ENCODE results near the gene SLC25A5. TPM values are rescaled to one million over a fixed set of nuclear protein-coding genes. Genes with fewer than 3 reads are reported as not detected.
"Not testable (repeated sequence)": the region's sequence is repeated elsewhere in the genome, so short reads cannot be mapped to it uniquely, and the experiment has no call there.

The SLC25A5 gene
- total RNA-seq, 4 donors from 2014 or later: 427 to 606 (median 480) TPM

DNA sequence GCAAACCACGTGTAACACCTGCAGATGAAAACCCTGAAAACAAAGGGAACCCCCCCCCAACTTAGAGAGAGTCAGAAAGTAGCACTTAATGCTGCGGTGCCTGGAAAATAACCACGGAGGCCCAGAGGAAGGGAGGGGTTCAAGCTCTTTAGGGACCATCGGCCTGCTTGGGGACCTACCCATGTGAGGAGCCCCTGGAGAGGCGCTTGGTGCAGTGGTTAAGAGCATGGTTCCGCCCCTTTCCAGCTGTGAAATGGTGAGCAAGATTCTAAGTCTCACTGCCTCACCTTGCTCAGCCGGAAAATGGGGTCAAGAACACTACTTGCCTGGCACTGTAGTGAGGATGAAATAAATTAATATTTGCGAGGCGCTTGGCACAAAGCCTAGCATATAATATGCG, 13.8 kb downstream of the SLC25A5 start:
- no peak for DNase-seq
- 17 to 67% methylated on average over 3 to 9 of the region's 10 CpGs for WGBS, 2 donors
- Histone ChIP-seq H3K4me1 (peaks cover 0 to 56% (median 9%) of the 10 kb centered on the region in 3 donors), H3K4me3 (peak overlapping the region in 3 of 4 donors; percentile 34 to 59 (median 41)), H3K27me3 (no peaks in the 10 kb centered on the region), H3K9me3 (no peaks in the 10 kb centered on the region), H3K27ac (peak overlapping the region; percentile 67 to 83 (median 76)), H3K36me3 (no peaks in the 10 kb centered on the region)
- TF ChIP-seq, protein P1, sequence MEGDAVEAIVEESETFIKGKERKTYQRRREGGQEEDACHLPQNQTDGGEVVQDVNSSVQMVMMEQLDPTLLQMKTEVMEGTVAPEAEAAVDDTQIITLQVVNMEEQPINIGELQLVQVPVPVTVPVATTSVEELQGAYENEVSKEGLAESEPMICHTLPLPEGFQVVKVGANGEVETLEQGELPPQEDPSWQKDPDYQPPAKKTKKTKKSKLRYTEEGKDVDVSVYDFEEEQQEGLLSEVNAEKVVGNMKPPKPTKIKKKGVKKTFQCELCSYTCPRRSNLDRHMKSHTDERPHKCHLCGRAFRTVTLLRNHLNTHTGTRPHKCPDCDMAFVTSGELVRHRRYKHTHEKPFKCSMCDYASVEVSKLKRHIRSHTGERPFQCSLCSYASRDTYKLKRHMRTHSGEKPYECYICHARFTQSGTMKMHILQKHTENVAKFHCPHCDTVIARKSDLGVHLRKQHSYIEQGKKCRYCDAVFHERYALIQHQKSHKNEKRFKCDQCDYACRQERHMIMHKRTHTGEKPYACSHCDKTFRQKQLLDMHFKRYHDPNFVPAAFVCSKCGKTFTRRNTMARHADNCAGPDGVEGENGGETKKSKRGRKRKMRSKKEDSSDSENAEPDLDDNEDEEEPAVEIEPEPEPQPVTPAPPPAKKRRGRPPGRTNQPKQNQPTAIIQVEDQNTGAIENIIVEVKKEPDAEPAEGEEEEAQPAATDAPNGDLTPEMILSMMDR (IDR thresholded peaks at IDR 0.05): no peak
- no peak for TF ChIP-seq POLR2A (IDR thresholded peaks at IDR 0.05)
- intact Hi-C loops (cut with DNase I): no loop called here

DNA sequence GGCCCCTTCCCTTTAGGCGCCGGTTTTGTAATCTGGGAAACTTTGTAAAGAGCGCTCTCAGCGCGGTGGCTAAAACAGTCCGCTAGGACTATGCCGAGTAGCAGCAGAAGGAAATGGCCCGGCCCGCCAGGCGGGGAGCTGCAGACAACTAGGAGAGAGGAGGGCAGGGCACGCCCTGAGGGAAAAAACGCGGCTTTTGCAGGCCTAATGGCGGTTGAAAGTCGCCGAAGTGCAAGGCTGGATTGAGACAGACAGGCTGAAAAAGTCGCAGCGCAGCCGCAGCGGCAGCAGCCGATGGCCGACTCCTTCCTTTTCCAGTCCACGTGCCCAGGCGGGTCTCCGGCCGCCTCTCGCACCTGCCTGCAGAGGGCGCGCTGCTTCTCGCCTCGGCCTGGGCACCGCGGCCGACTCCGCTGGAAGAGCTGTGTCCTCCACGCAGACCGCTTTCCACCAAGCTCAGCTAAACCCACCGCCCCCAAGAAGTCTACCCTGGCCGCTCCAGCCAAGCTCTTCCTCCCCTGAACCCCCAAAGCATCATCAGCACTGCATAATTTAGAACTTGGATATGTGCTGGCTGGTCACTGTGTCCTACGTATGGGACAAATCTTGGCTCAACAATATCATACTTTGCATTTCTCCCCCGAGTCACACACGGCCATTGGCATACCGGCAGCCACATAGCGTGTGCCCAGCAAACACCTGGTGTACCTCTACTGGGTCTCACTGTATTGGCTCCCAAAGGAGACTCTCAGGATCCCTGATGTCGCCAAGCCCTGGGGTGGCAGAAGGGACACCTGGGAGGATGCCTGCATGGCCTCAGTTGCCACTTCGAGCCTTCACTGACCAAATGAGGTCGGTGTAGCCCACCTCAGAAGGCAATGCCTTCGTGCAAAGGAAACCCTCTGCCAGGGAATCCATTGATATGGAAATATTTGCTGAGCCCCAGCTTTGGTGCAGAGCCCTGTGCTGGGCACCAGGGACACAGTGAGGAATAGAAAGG, 14.5 kb downstream of the SLC25A5 start:
- Histone ChIP-seq H3K27me3 (no peaks in the 10 kb centered on the region), H3K4me1 (peaks cover 0 to 48% (median 9%) of the 10 kb centered on the region in 3 donors), H3K9me3 (no peaks in the 10 kb centered on the region), H3K4me3 (peak overlapping the region; percentile 18 to 59 (median 38)), H3K36me3 (no peaks in the 10 kb centered on the region), H3K27ac (peak overlapping the region; percentile 67 to 83 (median 76))
- intact Hi-C loops (cut with DNase I): no loop called here
- WGBS, 2 donors: 30 to 100% methylated on average over 1 to 2 of the region's 48 CpGs
- TF ChIP-seq, protein P1 (IDR thresholded peaks at IDR 0.05): peak; percentile 55 to 82 (median 65)
- no peak for TF ChIP-seq POLR2A (IDR thresholded peaks at IDR 0.05)
- DNase-seq: no peak

DNA sequence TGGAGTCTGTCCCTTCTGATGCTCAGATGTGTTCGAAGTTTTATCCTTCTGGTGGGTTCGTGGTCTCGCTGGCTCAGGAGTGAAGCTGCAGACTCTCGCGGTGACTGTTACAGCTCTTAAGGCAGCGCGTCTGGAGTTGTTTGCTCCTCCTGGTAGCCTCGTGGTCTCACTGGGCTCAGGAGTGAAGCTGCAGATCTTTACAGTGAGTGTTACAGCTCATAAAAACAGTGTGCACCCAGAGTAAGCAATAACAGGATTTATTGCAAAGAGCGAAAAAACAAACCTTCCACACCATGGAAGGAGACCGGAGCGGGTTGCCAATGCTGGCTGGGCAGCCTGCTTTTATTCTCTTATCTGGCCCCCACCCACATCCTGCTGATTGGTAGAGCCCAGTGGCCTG, 18.5 kb downstream of the SLC25A5 start:
- Histone ChIP-seq H3K4me3 (no peak overlapping the region), H3K27me3 (no peaks in the 10 kb centered on the region), H3K27ac (no peak overlapping the region), H3K9me3 (no peaks in the 10 kb centered on the region), H3K4me1 (peaks cover 0 to 16% (median 6%) of the 10 kb centered on the region in 3 donors), H3K36me3 (no peaks in the 10 kb centered on the region)
- no peak for TF ChIP-seq POLR2A (IDR thresholded peaks at IDR 0.05)
- TF ChIP-seq, protein P1 (IDR thresholded peaks at IDR 0.05): no peak
- intact Hi-C loops (cut with DNase I): no loop called here
- WGBS, 2 donors: 42 to 67% methylated on average over 2 to 7 of the region's 11 CpGs
- DNase-seq: no peak

DNA sequence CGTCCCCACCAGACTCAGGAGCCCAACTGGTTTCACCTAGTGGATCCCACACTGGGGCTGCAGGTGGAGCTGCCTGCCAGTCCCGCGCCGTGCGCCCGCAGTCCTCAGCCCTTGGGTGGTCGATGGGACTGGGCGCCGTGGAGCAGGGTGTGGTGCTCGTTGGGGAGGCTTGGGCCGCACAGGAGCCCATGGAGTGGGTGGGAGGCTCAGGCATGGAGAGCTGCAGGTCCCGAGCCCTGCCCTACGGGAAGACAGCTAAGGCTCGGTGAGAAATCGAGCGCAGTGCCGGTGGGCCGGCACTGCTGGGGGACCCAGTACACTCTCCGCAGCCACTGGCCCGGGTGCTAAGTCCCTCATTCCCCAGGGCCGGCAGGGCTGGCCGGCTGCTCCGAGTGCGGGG, 19.5 kb downstream of the SLC25A5 start:
- 80% methylated on average over 1 of the region's 24 CpGs; no CpG with 5 or more reads in 1 of the 2 donors for WGBS, 2 donors
- DNase-seq; intact Hi-C loops (cut with DNase I): not testable (repeated sequence)

DNA sequence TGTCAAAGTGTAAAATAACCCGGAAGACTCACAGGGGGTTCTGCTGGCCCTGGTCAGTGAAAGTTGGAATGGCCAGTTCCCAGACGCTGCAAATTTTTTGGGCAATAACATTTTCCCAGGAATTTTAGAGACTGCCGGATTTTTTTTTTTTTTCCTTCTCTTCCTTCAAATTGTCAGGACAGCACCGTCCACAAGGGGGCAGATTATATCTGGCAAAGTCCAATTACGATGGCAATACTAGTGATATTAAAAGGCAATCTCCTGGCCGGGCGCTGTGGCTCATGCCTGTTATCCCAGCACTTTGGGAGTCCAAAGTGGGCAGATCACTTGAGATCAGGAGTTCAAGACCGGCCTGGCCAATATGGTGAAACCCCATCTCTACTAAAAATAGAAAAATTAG, 20.5 kb downstream of the SLC25A5 start:
- no peak for DNase-seq
- no peaks in the 10 kb centered on the region for H3K36me3 ChIP-seq
- TF ChIP-seq, protein P1 (IDR thresholded peaks at IDR 0.05): peak; percentile 50 to 71 (median 60)
- no peak for TF ChIP-seq POLR2A (IDR thresholded peaks at IDR 0.05)
- intact Hi-C loops (cut with DNase I): no loop called here
- 2 to 24% methylated on average over 5 to 7 of the region's 8 CpGs for WGBS, 2 donors
- H3K4me1 ChIP-seq: peaks cover 0 to 18% (median 0%) of the 10 kb centered on the region in 3 donors
- no peak overlapping the region for H3K4me3 ChIP-seq
- H3K27me3 ChIP-seq: no peaks in the 10 kb centered on the region
- H3K9me3 ChIP-seq: no peaks in the 10 kb centered on the region
- no peak overlapping the region for H3K27ac ChIP-seq

More for the DNA sequence above, 19.5 kb downstream of the SLC25A5 start:
- H3K27me3 ChIP-seq, H3K9me3 ChIP-seq, H3K36me3 ChIP-seq, H3K27ac ChIP-seq, H3K4me3 ChIP-seq: not testable (repeated sequence)
- H3K4me1 ChIP-seq: peaks cover 0 to 12% (median 0%) of the 10 kb centered on the region in 3 donors
